ENCODE results near the gene SKI. TPM values are rescaled to one million over a fixed set of nuclear protein-coding genes. Genes with fewer than 3 reads are reported as not detected.
A peak's percentile ranks its signal among the peaks of the same experiment; 100 is the strongest.

The SKI gene
- total RNA-seq, 1 experiment from 2014 or later: 89.5 TPM

DNA sequence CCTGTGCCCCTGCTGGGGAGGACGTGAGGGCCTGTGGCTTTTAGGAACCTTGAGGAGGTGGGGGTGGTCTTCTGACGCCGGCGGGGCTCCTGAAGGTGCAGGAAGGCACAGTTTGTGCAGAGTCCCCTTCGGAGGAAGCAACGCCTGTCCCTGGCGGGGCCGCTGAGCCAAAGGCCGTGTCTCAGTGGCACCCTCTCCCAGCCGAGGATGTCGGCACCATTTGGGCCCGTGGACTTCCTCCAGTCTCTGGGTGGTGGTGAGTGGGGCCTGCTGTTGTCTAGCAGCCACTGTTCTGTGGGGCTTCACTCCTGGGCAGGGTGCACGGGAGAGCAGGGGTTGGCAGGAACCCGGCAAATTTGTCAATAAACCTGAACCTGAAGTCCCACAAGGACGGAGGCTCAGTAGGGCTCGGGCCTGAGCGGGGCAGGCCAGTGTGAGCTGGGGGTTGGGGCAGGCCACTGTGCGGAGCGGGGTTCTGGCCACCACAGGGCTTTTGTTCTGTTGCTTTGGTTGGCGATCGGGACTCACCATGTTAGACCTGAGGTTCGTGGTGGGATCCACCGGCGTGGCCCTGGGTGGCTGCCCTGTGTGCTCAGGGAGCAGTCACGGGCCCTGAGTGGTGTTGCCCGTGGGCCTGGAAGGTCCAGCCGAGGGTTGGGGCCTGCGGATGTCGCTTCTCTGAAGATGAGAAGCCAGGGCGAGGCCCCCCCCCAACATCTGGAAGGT is 64.8 kb downstream of the SKI start:
- H4K8ac ChIP-seq (replicated peaks; ENCODE audit: insufficient read length, low read depth, low read length): no peak overlapping the region
- H3K14ac ChIP-seq (ENCODE audit: insufficient read depth, low read length): no peak overlapping the region
- H4K91ac ChIP-seq (ENCODE audit: insufficient read length, low read depth, low read length): no peak overlapping the region
- H3K27ac ChIP-seq (ENCODE audit: insufficient read length, low read depth, low read length): no peak overlapping the region
- H3K4me2 ChIP-seq (ENCODE audit: insufficient read depth, insufficient read length, low read length): no peak overlapping the region
- Mint-ChIP-seq H3K9me3 (no peaks in the 10 kb centered on the region; a peak in 1 of 5 replicates), H3K27ac (peak overlapping the region in 1 of 3 experiments; percentile 87; a peak in 2 of 7 replicates), H3K4me3 (no peak overlapping the region), H3K36me3 (ENCODE audit: insufficient read depth in 1 of 3, low read depth in 3 of 3) (peaks cover 0 to 8% (median 0%) of the 10 kb centered on the region in 3 experiments; a peak in 3 of 7 replicates), H3K4me1 (peaks cover 32 to 46% of the 10 kb centered on the region in 2 experiments), H3K27me3 (ENCODE audit: low read depth) (no peaks in the 10 kb centered on the region; the same call in 1 of the 2 replicates)
- H3K79me1 ChIP-seq (ENCODE audit: insufficient read depth, low read depth, low read length, poor library complexity, severe bottlenecking): peaks cover 8% of the 10 kb centered on the region
- no peaks in the 10 kb centered on the region for H3K27me3 ChIP-seq (ENCODE audit: insufficient read depth, low read length)
- H3K23me2 ChIP-seq (ENCODE audit: insufficient read length, low read depth, low read length, poor library complexity, severe bottlenecking): no peaks in the 10 kb centered on the region
- peaks cover 36% of the 10 kb centered on the region; the same call in 1 of the 2 replicates for H3K79me2 ChIP-seq (ENCODE audit: insufficient read depth, low read length)
- no peak overlapping the region for H2BK15ac ChIP-seq (ENCODE audit: low read depth, low read length)
- no peak overlapping the region for H3K18ac ChIP-seq (ENCODE audit: insufficient read length, low read depth, low read length)
- DNase-seq: no peak
- H3K23ac ChIP-seq (ENCODE audit: insufficient read length, low read depth, low read length): no peak overlapping the region
- no peaks in the 10 kb centered on the region for H3K9me3 ChIP-seq (ENCODE audit: control insufficient read depth, low read depth, low read length)
- TF ChIP-seq, protein P1, sequence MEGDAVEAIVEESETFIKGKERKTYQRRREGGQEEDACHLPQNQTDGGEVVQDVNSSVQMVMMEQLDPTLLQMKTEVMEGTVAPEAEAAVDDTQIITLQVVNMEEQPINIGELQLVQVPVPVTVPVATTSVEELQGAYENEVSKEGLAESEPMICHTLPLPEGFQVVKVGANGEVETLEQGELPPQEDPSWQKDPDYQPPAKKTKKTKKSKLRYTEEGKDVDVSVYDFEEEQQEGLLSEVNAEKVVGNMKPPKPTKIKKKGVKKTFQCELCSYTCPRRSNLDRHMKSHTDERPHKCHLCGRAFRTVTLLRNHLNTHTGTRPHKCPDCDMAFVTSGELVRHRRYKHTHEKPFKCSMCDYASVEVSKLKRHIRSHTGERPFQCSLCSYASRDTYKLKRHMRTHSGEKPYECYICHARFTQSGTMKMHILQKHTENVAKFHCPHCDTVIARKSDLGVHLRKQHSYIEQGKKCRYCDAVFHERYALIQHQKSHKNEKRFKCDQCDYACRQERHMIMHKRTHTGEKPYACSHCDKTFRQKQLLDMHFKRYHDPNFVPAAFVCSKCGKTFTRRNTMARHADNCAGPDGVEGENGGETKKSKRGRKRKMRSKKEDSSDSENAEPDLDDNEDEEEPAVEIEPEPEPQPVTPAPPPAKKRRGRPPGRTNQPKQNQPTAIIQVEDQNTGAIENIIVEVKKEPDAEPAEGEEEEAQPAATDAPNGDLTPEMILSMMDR (conservative IDR thresholded peaks at IDR 0.05): no peak
- no peak overlapping the region for H2BK120ac ChIP-seq (ENCODE audit: low read depth, low read length, poor library complexity, severe bottlenecking)
- H2AK5ac ChIP-seq (ENCODE audit: insufficient read length, low read length): no peak overlapping the region
- no peak overlapping the region for H2BK5ac ChIP-seq (ENCODE audit: insufficient read length, low read length)
- no peak overlapping the region for H3K9ac ChIP-seq (ENCODE audit: extremely low read depth, insufficient read length, low read length)
- WGBS (ENCODE audit: extremely low coverage, insufficient read length, low lambda C conversion rate): no CpG with 5 or more reads among the region's 30 CpGs
- H3K56ac ChIP-seq (ENCODE audit: insufficient read length, low read depth, low read length): no peak overlapping the region
- H3K4ac ChIP-seq (ENCODE audit: low read depth, low read length): no peak overlapping the region
- peaks cover 4% of the 10 kb centered on the region for H4K20me1 ChIP-seq (ENCODE audit: control insufficient read depth, insufficient read depth, insufficient read length)
- H2BK20ac ChIP-seq (ENCODE audit: low read depth, low read length, poor library complexity, severe bottlenecking): no peak overlapping the region
- H4K5ac ChIP-seq (ENCODE audit: insufficient read length, low read depth, low read length): no peak overlapping the region
- H2AFZ ChIP-seq (ENCODE audit: low read length): no peak overlapping the region
- no peak overlapping the region for H2BK12ac ChIP-seq (ENCODE audit: insufficient read length, low read depth, low read length)
- H3K4me1 ChIP-seq (ENCODE audit: insufficient read depth, low read length): no peaks in the 10 kb centered on the region; the same call in 1 of the 2 replicates
- H3T11ph ChIP-seq (ENCODE audit: low read length): no peak overlapping the region
